HEK293 (cell line): ENCODE results near the gene SH3BP2.

Source experiments
- BCL11B ChIP-seq: fragments of 450-650 bp; formaldehyde crosslinking; IDR thresholded peaks from 2 replicates; pipeline ENCODE4 v1.5.1; 2016; ENCODE audit warnings: low read depth, missing biosample characterization, missing genetic modification characterization
- CTCF ChIP-seq: fragments of 450-650 bp; formaldehyde crosslinking; IDR thresholded peaks from 2 replicates; pipeline ENCODE4 v1.5.1; 2016; ENCODE audit warnings: missing biosample characterization, missing genetic modification characterization
- ZNF132 ChIP-seq: fragments of 450-650 bp; formaldehyde crosslinking; IDR thresholded peaks from 2 replicates; pipeline ENCODE4 v1.5.1; 2017; ENCODE audit warnings: missing biosample characterization, missing genetic modification characterization, borderline replicate concordance
- ZNF449 ChIP-seq: fragments of 450-650 bp; formaldehyde crosslinking; IDR thresholded peaks from 2 replicates; pipeline ENCODE4 v1.5.1; 2017; ENCODE audit warnings: missing biosample characterization, mild to moderate bottlenecking, missing genetic modification characterization, moderate library complexity
- ZSCAN30 ChIP-seq: fragments of 450-650 bp; IDR thresholded peaks from 2 replicates; pipeline ENCODE4 v1.5.1; 2018; ENCODE audit warnings: missing biosample characterization, mild to moderate bottlenecking, missing genetic modification characterization, moderate library complexity

DNA sequence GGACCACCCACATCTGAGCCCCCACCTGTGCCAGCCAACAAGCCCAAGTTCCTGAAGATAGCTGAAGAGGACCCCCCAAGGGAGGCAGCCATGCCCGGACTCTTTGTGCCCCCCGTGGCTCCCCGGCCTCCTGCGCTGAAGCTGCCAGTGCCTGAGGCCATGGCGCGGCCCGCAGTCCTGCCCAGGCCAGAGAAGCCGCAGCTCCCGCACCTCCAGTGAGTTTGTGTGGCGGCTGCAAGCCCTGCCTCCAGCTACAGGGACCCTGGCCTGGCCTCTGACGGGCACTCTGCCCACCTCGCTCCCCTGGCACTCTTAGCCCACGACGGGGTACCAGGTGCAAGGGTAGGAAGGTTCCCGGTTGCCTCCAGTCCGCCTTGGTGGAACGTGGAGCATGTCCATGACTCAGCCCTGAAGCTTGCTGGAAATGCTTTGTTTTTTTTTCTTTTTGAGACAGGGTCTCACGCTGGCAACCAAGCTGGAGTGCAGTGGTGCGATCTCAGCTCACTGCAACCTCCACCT is 37.1 kb downstream of the SH3BP2 start:
- TF ChIP-seq CTCF (tag by site-specific recombination) (no peak), ZNF449 (tag by site-specific recombination) (no peak), ZNF132 (tag by site-specific recombination) (no peak), BCL11B (tag by site-specific recombination) (no peak), ZSCAN30 (no peak)
